Measurements from ENCODE around the gene TRMT1L. TPM values are rescaled to one million over a fixed set of nuclear protein-coding genes. Genes with fewer than 3 reads are reported as not detected.

Gene TRMT1L
- total RNA-seq, 1 experiment from 2014 or later, result 19.5 TPM

- Histone ChIP-seq H3K27me3 (ENCODE audit: control insufficient read depth, insufficient read depth, low read length) (no peaks in the 10 kb centered on the region), H3K4me3 (ENCODE audit: low read depth in 2 of 2, low read length in 2 of 2) (no peak overlapping the region), H3K9me3 (ENCODE audit: control insufficient read depth, insufficient read depth, low read depth, low read length) (no peaks in the 10 kb centered on the region), H3K4me1 (ENCODE audit: control insufficient read depth, insufficient read depth, low read length) (no peaks in the 10 kb centered on the region), H3K27ac (ENCODE audit: low read length) (no peak overlapping the region), H3K36me3 (ENCODE audit: control insufficient read depth, insufficient read depth, low read length) (no peaks in the 10 kb centered on the region)
- no TSS peak for BruUV-seq (replicated peaks)
- intact Hi-C loops (cut with micrococcal nuclease; ENCODE audit: unreplicated experiment) (no loop called here), in situ Hi-C loops (cut with HindIII; ENCODE audit: low pct_unique_long_range_greater_than_20kb, low sequenced_read_pairs) (no loop called here)
- no peak for DNase-seq (ENCODE audit: low read depth, low spot score)
- ATAC-seq, result no peak
- TF ChIP-seq TCF7L2 (IDR thresholded peaks at IDR 0.05; ENCODE audit: low read depth, low read length) (no peak), CTCF (IDR thresholded peaks at IDR 0.05) (no peak), REST (IDR thresholded peaks at IDR 0.05; ENCODE audit: insufficient read depth in 1 of 2, low read depth in 2 of 2, low read length in 1 of 2) (no peak), SIN3A (IDR thresholded peaks at IDR 0.05; ENCODE audit: borderline replicate concordance, insufficient read depth, low read depth, low read length) (no peak), POLR2AphosphoS5 (IDR thresholded peaks at IDR 0.05; ENCODE audit: low read depth, low read length) (no peak)
- ChIA-PET POLR2A (no interaction called here), CTCF (no interaction called here)
These were observed 48.4 kb downstream of the TRMT1L start for GRCh38 chr1:185108321-185108720.

GRCh38 chr1:185105121-185105520 lies 51.6 kb downstream of the TRMT1L start:
- no TSS peak for BruUV-seq (replicated peaks)
- H3K27me3 ChIP-seq (ENCODE audit: control insufficient read depth, insufficient read depth, low read length), result no peaks in the 10 kb centered on the region
- peaks cover 3% of the 10 kb centered on the region; the same call in 1 of the 2 replicates for H3K36me3 ChIP-seq (ENCODE audit: control insufficient read depth, insufficient read depth, low read length)
- no peak overlapping the region for H3K4me3 ChIP-seq (ENCODE audit: low read depth in 2 of 2, low read length in 2 of 2)
- H3K9me3 ChIP-seq (ENCODE audit: control insufficient read depth, insufficient read depth, low read depth, low read length), result no peaks in the 10 kb centered on the region
- no peaks in the 10 kb centered on the region for H3K4me1 ChIP-seq (ENCODE audit: control insufficient read depth, insufficient read depth, low read length)
- in situ Hi-C loops (cut with HindIII; ENCODE audit: low pct_unique_long_range_greater_than_20kb, low sequenced_read_pairs) (no loop called here), intact Hi-C loops (cut with micrococcal nuclease; ENCODE audit: unreplicated experiment) (no loop called here)
- no peak overlapping the region for H3K27ac ChIP-seq (ENCODE audit: low read length)
- ATAC-seq (no peak), DNase-seq (ENCODE audit: low read depth, low spot score) (no peak)
- ChIA-PET POLR2A (no interaction called here), CTCF (no interaction called here)
- no peak for TF ChIP-seq POLR2AphosphoS5 (IDR thresholded peaks at IDR 0.05; ENCODE audit: low read depth, low read length)
- no peak for TF ChIP-seq CTCF (IDR thresholded peaks at IDR 0.05)

- ChIA-PET POLR2A (no interaction called here), CTCF (no interaction called here)
- no peaks in the 10 kb centered on the region for H3K9me3 ChIP-seq (ENCODE audit: control insufficient read depth, insufficient read depth, low read depth, low read length)
- BruUV-seq (replicated peaks), result no TSS peak
- intact Hi-C loops (cut with micrococcal nuclease; ENCODE audit: unreplicated experiment), result no loop called here
- no peaks in the 10 kb centered on the region for H3K27me3 ChIP-seq (ENCODE audit: control insufficient read depth, insufficient read depth, low read length)
- TF ChIP-seq SIN3A (IDR thresholded peaks at IDR 0.05; ENCODE audit: borderline replicate concordance, insufficient read depth, low read depth, low read length), result no peak
- TF ChIP-seq TCF7L2 (IDR thresholded peaks at IDR 0.05; ENCODE audit: low read depth, low read length), result no peak
- no peak for TF ChIP-seq POLR2AphosphoS5 (IDR thresholded peaks at IDR 0.05; ENCODE audit: low read depth, low read length)
- TF ChIP-seq CTCF (IDR thresholded peaks at IDR 0.05), result no peak
- TF ChIP-seq REST (IDR thresholded peaks at IDR 0.05; ENCODE audit: insufficient read depth in 1 of 2, low read depth in 2 of 2, low read length in 1 of 2), result no peak
- peaks cover 3% of the 10 kb centered on the region; the same call in 1 of the 2 replicates for H3K36me3 ChIP-seq (ENCODE audit: control insufficient read depth, insufficient read depth, low read length)
- no peaks in the 10 kb centered on the region for H3K4me1 ChIP-seq (ENCODE audit: control insufficient read depth, insufficient read depth, low read length)
- no peak overlapping the region for H3K4me3 ChIP-seq (ENCODE audit: low read depth in 2 of 2, low read length in 2 of 2)
- DNase-seq (ENCODE audit: low read depth, low spot score) (no peak), ATAC-seq (no peak)
- no peak overlapping the region for H3K27ac ChIP-seq (ENCODE audit: low read length)
- in situ Hi-C loops (cut with HindIII; ENCODE audit: low pct_unique_long_range_greater_than_20kb, low sequenced_read_pairs), result no loop called here
These were observed 52.7 kb downstream of the TRMT1L start for GRCh38 chr1:185104083-185104482.
